ENCODE measurements around the gene TRAF3.

DNA sequence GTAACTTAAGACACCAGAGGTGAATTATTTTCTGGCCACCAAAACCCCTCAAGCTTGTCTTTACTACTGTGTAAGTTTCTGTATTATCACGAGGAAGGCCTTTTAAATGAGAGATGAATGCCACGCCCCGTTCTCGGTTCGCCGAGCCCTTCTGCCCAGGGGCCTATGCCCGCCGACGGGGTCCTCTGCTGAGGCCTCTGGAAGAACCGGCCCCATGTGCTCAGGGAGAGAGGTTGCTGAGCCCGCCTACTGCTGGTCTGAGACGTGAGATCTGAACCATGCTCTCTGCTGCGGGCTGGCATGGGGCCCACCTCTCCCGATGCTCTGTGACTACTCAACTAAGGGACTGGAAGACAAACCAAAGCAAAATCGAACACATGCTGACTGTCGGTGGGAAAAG, 166.2 kb downstream of the TRAF3 start:
- no peak for TF ChIP-seq POLR2A (IDR thresholded peaks at IDR 0.05)
- TF ChIP-seq, protein P1, sequence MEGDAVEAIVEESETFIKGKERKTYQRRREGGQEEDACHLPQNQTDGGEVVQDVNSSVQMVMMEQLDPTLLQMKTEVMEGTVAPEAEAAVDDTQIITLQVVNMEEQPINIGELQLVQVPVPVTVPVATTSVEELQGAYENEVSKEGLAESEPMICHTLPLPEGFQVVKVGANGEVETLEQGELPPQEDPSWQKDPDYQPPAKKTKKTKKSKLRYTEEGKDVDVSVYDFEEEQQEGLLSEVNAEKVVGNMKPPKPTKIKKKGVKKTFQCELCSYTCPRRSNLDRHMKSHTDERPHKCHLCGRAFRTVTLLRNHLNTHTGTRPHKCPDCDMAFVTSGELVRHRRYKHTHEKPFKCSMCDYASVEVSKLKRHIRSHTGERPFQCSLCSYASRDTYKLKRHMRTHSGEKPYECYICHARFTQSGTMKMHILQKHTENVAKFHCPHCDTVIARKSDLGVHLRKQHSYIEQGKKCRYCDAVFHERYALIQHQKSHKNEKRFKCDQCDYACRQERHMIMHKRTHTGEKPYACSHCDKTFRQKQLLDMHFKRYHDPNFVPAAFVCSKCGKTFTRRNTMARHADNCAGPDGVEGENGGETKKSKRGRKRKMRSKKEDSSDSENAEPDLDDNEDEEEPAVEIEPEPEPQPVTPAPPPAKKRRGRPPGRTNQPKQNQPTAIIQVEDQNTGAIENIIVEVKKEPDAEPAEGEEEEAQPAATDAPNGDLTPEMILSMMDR (IDR thresholded peaks at IDR 0.05): no peak
